GM18505 (cell line): ENCODE data around the gene SCFD2.

Experiments
- ATAC-seq: cut with Tn5 transposase; IDR thresholded peaks from one replicate; pipeline ENCODE4 v1.9.1; 2021; ENCODE audit not compliant: unreplicated experiment
- POLR2A ChIP-seq: IDR thresholded peaks from 4 replicates; pipeline ENCODE4 v1.6.1; 2011; ENCODE audit warnings: borderline replicate concordance; ENCODE audit not compliant: insufficient read depth, insufficient read length; ENCODE audit errors: extremely low read depth

SCFD2 gene

GRCh38 chr4:53122280-53123116 is 243.4 kb downstream of the SCFD2 start:
- ATAC-seq, result no peak
- no peak for TF ChIP-seq POLR2A

GRCh38 chr4:53121264-53121865 is 244.5 kb downstream of the SCFD2 start:
- no peak for ATAC-seq
- TF ChIP-seq POLR2A, result no peak

GRCh38 chr4:53120778-53121177 is 245.1 kb downstream of the SCFD2 start:
- no peak for ATAC-seq
- no peak for TF ChIP-seq POLR2A

- ATAC-seq, result no peak
Observed at GRCh38 chr4:53119680-53120079, 246.2 kb downstream of the SCFD2 start.

GRCh38 chr4:53118676-53119075 is 247.2 kb downstream of the SCFD2 start:
- no peak for ATAC-seq

More at GRCh38 chr4:53119680-53120079, 246.2 kb downstream of the SCFD2 start:
- TF ChIP-seq POLR2A, result no peak

GRCh38 chr4:53116954-53117353 is 248.9 kb downstream of the SCFD2 start:
- TF ChIP-seq POLR2A, result no peak

More at GRCh38 chr4:53118676-53119075, 247.2 kb downstream of the SCFD2 start:
- TF ChIP-seq POLR2A, result no peak

GRCh38 chr4:53113431-53114225 is 252.2 kb downstream of the SCFD2 start:
- ATAC-seq, result peak; percentile 68
- TF ChIP-seq POLR2A, result no peak

More at GRCh38 chr4:53116954-53117353, 248.9 kb downstream of the SCFD2 start:
- ATAC-seq, result no peak

- ATAC-seq, result no peak
- TF ChIP-seq POLR2A, result no peak
Observed at GRCh38 chr4:53105313-53105712, 260.5 kb downstream of the SCFD2 start.

- TF ChIP-seq POLR2A, result no peak
- ATAC-seq, result no peak
Observed at GRCh38 chr4:53103481-53103880, 262.4 kb downstream of the SCFD2 start.

GRCh38 chr4:53101191-53101581 is 264.7 kb downstream of the SCFD2 start:
- ATAC-seq, result no peak
- TF ChIP-seq POLR2A, result no peak

GRCh38 chr4:53100501-53101190 is 265.2 kb downstream of the SCFD2 start:
- no peak for ATAC-seq
- TF ChIP-seq POLR2A, result no peak

GRCh38 chr4:53098681-53099121 is 267.2 kb downstream of the SCFD2 start:
- no peak for TF ChIP-seq POLR2A
- ATAC-seq, result no peak

- TF ChIP-seq POLR2A, result no peak
- ATAC-seq, result no peak
Observed at GRCh38 chr4:53094040-53094439, 271.8 kb downstream of the SCFD2 start.
